Psoas muscle (tissue), 8 donors: ENCODE measurements around the gene DACH1. TPM values are rescaled to one million over a fixed set of nuclear protein-coding genes. Genes with fewer than 3 reads are reported as not detected.

Source experiments
- ATAC-seq, 4 donors: fragments of 200-7000 bp; cut with Tn5 transposase; one replicate each; pipeline ENCODE4 v1.9.1; 2020; ENCODE audit warnings: moderate library complexity in 3 of 4, mild to moderate bottlenecking in 2 of 4
- DNase-seq, 2 donors: peaks; one replicate each; pipeline ENCODE4 v3.0.0-alpha.2; 2020
- H3K27ac ChIP-seq: fragments of 200-600 bp; one replicate; pipeline ENCODE4 v1.8.0; 2022
- H3K27me3 ChIP-seq, 3 donors: fragments of 200-600 bp in 1 of 3; one replicate each; pipeline versions ENCODE4 v1.6.1 to v1.8.0; 2013 to 2022; ENCODE audit warnings: low read length in 2 of 3, mild to moderate bottlenecking in 2 of 3, moderate library complexity in 1 of 3; ENCODE audit not compliant: insufficient read depth in 3 of 3
- H3K36me3 ChIP-seq, 2 donors: fragments of 200-600 bp in 1 of 2; one replicate each; pipeline versions ENCODE4 v1.6.1 to v1.8.0; 2013 to 2022; ENCODE audit warnings: low read depth in 1 of 2, mild to moderate bottlenecking in 1 of 2, moderate library complexity in 1 of 2; ENCODE audit not compliant: insufficient read depth in 1 of 2
- H3K4me1 ChIP-seq: fragments of 200-600 bp; one replicate; pipeline ENCODE4 v1.8.0; 2022
- H3K4me3 ChIP-seq: fragments of 200-600 bp; one replicate; pipeline ENCODE4 v1.8.0; 2022; ENCODE audit warnings: mild to moderate bottlenecking
- H3K9me3 ChIP-seq: fragments of 200-600 bp; one replicate; pipeline ENCODE4 v1.8.0; 2022
- CTCF ChIP-seq: fragments of 200-600 bp; IDR thresholded peaks from one replicate; pipeline ENCODE4 v1.8.0; 2022; ENCODE audit warnings: antibody characterized with exemption
- WGBS, 3 donors: extraction: QIAGEN DNeasy Blood & Tissue Kit; methylation state at CpG; one replicate each; pipeline versions ENCODE4 v1.1.6 to v1.1.7; 2013; 5-methylcytosine and 5-hydroxymethylcytosine counted together
- intact Hi-C, 2 donors: fragments of 100-400 bp; cut with DNase I; formaldehyde crosslinking; loops; one replicate each; pipeline versions ENCODE4 v1.11.0 to v1.14.2; 2022
- polyA plus RNA-seq, 3 donors: library from polyadenylated mRNA; stranded (reverse); fragments of 200-250 nt; gene quantifications; one replicate each; pipeline ENCODE4 v1.2.3, GENCODE V29; 2013
- total RNA-seq, 4 donors: library from RNA; stranded (reverse); fragmentation: NEBNext Ultra II Directional in 2 of 4; extraction: Animal tissue kit (Norgen Biotek cat#: 25700) in 2 of 4; gene quantifications; one replicate each; pipeline versions ENCODE4 v1.2.1 to v1.2.4, GENCODE V29; 2021 to 2023
- donor health status: healthy with polysubstance abuse.
- donor health status: DM: no; HTN: no; CAD: no; lungs with moderate emphysema.
- donor health status: Bipolar disorder and iron deficiency.
- donor health status: healthy.
- donor health status: DM: yes; HTN: yes; CAD: no.
- donor health status: DM: no; HTN: no; CAD: no.
- donor health status: DM: no; HTN: no; CAD: no.
- donor health status: DM: yes; HTN: yes; CAD: no.

Gene DACH1
- total and polyA plus RNA-seq, 7 donors, result 0.51 to 3.6 (median 1.1) TPM

- intact Hi-C loops, result no loop called here
- ATAC-seq (no peak), DNase-seq (no peak)
- Histone ChIP-seq H3K27me3 (no peaks in the 10 kb centered on the region), H3K4me3 (no peak overlapping the region), H3K27ac (no peak overlapping the region), H3K9me3 (no peaks in the 10 kb centered on the region), H3K36me3 (no peaks in the 10 kb centered on the region), H3K4me1 (no peaks in the 10 kb centered on the region)
- TF ChIP-seq CTCF, result no peak
Observed at GRCh38 chr13:71659404-71659803, 207.6 kb downstream of the DACH1 start.

- Histone ChIP-seq H3K27me3 (no peaks in the 10 kb centered on the region), H3K36me3 (no peaks in the 10 kb centered on the region), H3K4me3 (no peak overlapping the region), H3K4me1 (no peaks in the 10 kb centered on the region), H3K9me3 (no peaks in the 10 kb centered on the region), H3K27ac (no peak overlapping the region)
- ATAC-seq (no peak), DNase-seq (no peak)
- intact Hi-C loops, result no loop called here
- WGBS, 3 donors, result 49 to 56% (median 51%) methylated on average over 3 of the region's 3 CpGs
- no peak for TF ChIP-seq CTCF
Observed at GRCh38 chr13:71645467-71645866, 221.5 kb downstream of the DACH1 start.

GRCh38 chr13:71644579-71644978, 222.4 kb downstream of the DACH1 start:
- no peak overlapping the region for H3K4me3 ChIP-seq
- no peaks in the 10 kb centered on the region for H3K9me3 ChIP-seq
- H3K27me3 ChIP-seq, result no peaks in the 10 kb centered on the region
- H3K4me1 ChIP-seq, result no peaks in the 10 kb centered on the region
- DNase-seq, result no peak
- WGBS, 3 donors, result 80 to 90% (median 90%) methylated on average over 1 of the region's 1 CpG
- H3K27ac ChIP-seq, result no peak overlapping the region
- ATAC-seq, result no peak
- TF ChIP-seq CTCF, result no peak
- intact Hi-C loops, result no loop called here
- no peaks in the 10 kb centered on the region for H3K36me3 ChIP-seq

- Histone ChIP-seq H3K27ac (no peak overlapping the region), H3K4me3 (no peak overlapping the region), H3K27me3 (no peaks in the 10 kb centered on the region), H3K4me1 (no peaks in the 10 kb centered on the region), H3K36me3 (no peaks in the 10 kb centered on the region), H3K9me3 (no peaks in the 10 kb centered on the region)
- intact Hi-C loops, result no loop called here
- DNase-seq, result no peak
- TF ChIP-seq CTCF, result no peak
- 66 to 75% (median 72%) methylated on average over 4 of the region's 4 CpGs for WGBS, 3 donors
- ATAC-seq, result no peak
Observed at GRCh38 chr13:71643448-71643860, 223.6 kb downstream of the DACH1 start.

GRCh38 chr13:71638751-71639150, 228.3 kb downstream of the DACH1 start:
- Histone ChIP-seq H3K27ac (no peak overlapping the region), H3K27me3 (no peaks in the 10 kb centered on the region), H3K36me3 (no peaks in the 10 kb centered on the region), H3K9me3 (no peaks in the 10 kb centered on the region), H3K4me1 (no peaks in the 10 kb centered on the region), H3K4me3 (no peak overlapping the region)
- no peak for TF ChIP-seq CTCF
- ATAC-seq (no peak), DNase-seq (no peak)
- intact Hi-C loops, result no loop called here
- 18 to 27% (median 24%) methylated on average over 1 of the region's 1 CpG for WGBS, 3 donors
